COLO668 (cell line): ENCODE measurements around the gene IL6ST.
"Not testable (repeated sequence)": the region's sequence is repeated elsewhere in the genome, so short reads cannot be mapped to it uniquely, and the experiment has no call there.

Source experiments
- DNase-seq: peaks from one replicate; lab custom pipeline; 2025; ENCODE audit not compliant: unreplicated experiment; lab: John Stamatoyannopoulos, UW

The IL6ST gene

GRCh38 chr5:55969956-55970355, 24.8 kb downstream of the IL6ST start:
- no peak for DNase-seq

GRCh38 chr5:55966284-55966683, 28.5 kb downstream of the IL6ST start:
- no peak for DNase-seq

GRCh38 chr5:55965525-55965924, 29.2 kb downstream of the IL6ST start:
- no peak for DNase-seq

DNA sequence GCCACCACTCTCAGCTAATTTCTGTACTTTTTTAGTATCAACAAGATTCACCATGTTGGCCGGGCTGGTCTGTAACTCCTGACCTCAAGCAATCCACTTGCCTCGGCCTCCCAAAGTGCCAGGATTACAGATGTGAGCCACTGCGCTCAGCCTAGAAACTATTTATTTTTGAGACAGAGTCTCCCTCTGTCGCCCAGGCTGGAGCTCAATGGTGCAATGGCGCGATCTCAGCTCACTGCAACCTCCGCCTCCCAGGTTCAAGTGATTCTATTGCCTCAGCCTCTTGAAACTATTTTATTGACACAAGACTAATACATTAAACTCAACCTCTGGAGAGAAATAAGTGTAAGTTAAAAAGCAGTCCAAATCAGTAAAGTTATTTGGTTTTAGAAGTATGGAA, 34.0 kb downstream of the IL6ST start:
- no peak for DNase-seq

- no peak for DNase-seq
Observed at GRCh38 chr5:55959208-55959607, 35.6 kb downstream of the IL6ST start.

DNA sequence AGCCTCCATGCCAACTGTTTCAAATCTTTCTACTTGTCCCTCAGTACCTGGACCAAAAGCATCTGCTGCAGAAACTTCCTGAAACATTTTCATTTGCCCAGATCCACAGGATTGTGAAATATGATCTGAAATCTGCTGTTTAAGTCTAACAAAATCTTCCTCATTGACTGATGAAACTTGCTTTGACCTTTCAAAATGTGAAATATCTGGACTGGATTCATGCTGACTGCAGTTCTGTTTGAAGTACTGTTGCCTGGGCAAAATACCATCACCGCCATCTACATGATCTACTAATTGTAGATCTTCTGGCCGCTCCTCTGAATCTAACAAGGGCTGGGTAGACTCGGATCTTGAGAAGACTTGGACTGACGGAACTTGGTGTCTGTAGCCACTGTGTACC, 53.6 kb downstream of the IL6ST start:
- not testable (repeated sequence) for DNase-seq

DNA sequence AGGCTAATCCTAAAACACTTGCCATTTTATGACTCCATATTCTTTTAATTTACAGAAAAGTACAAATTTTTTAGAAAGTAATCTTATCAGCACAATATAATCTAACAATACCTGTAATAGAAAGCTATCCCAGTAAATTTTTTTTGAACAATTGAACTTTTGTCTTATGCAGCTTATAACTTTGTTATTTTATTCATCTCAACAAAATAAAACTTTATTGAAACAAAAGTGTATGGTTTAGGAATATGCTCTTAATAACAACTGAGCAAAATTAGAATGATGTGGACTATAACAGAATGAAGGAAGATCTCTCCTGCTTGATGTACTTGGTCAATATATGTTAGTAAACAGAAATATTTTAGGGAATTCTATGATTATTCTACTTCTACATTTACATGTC, 57.2 kb downstream of the IL6ST start:
- DNase-seq, result not testable (repeated sequence)

GRCh38 chr5:55936100-55936693, 58.6 kb downstream of the IL6ST start:
- peak; percentile 69 for DNase-seq

DNA sequence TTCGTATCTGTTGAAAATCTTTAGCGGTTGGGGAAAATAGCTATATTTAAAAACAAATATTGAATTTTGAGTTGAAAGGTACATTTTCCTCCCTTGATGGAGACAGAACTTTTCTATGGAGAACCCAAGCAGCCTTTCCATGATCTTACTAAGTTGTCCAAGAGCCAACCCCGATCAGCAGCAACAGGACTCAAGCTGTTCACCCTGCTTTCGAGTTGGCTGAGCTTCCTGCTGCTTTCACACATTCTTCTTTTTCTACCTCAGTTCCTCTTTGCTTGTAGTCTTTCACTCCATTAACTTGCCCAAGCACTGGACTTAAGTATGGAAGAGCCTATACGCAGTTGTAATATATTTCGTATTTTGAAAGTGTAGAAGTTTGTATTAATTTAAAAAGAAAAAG, 59.4 kb downstream of the IL6ST start:
- no peak for DNase-seq

GRCh38 chr5:55934720-55935119, 60.0 kb downstream of the IL6ST start:
- no peak for DNase-seq

GRCh38 chr5:55934115-55934613, 60.6 kb downstream of the IL6ST start:
- DNase-seq, result peak; percentile 29

DNA sequence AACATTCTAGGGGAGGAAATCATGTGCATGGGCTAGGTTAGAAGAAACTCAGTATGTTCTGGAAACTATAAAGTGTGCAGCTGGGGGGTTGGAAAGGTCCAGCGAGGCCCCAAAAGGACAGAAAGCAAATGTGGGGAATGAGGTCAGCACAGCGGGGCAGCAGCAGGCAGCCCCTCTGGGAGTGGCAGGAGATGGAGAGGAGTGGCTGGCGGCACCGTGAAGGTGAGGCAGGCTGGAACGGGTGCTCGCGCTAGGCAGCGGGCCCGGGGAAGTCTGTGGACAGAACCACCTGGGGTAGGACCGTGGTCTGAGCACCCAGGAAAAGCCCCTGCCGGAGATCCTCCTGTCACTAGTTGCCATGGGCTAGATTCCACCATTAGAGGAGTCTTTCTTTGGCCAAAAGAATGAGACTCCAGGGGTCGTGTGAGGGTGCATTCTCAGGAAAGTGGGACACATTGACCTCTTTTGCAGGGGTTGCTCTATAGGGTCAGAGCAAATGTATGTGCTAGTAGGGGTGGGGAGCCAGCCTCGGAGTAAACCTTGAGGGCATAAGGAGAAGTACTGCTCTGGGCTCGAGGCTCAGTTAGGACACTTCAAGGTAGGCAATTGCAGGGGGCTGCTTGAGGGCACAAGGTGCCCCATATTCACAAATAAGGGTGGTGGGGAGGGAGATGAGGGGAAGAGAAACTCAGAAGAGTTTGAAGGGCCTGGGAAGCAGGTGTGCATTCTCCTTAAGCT, 61.2 kb downstream of the IL6ST start:
- DNase-seq, result no peak

- DNase-seq, result no peak
Observed at GRCh38 chr5:55932700-55933099, 62.1 kb downstream of the IL6ST start.

GRCh38 chr5:55929020-55929799, 65.6 kb downstream of the IL6ST start:
- DNase-seq, result no peak

DNA sequence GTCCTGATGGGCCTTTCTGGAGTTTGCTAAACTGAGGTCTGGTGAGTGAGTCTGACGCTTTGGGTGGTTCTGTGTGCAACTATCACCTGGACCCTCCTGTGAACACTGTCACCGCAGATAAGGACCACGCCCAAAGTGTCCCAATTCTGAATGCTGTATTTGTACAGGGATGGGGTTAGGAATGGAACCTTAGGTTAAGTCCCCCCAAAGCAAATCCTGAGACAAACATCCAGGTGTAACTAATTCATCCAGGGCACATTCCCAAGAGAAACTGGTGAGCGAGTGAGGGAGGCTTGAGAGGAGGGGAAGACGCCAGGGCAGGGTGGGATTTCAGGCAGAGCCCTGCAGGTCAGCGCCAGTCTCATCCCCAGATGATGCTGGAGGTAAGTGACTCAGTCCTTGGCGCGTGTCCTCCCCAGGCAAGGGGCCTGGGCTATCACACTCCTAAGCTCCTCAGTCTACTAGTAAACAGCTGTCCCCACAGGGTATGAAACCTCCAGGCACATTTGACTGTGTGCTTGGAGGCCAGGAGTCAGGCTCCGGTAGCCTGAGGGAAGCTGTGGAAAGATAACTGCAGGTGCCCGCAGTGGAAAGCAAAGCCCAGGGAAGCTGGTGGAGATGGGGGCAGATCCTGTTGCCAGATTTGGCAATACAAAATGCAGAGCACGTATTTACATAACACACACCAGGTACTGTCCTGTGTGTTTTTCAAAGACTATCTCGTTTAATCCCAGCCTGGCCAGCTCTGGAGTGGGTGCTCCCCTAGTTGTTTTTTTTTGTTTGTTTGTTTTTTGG, 66.7 kb downstream of the IL6ST start:
- no peak for DNase-seq

DNA sequence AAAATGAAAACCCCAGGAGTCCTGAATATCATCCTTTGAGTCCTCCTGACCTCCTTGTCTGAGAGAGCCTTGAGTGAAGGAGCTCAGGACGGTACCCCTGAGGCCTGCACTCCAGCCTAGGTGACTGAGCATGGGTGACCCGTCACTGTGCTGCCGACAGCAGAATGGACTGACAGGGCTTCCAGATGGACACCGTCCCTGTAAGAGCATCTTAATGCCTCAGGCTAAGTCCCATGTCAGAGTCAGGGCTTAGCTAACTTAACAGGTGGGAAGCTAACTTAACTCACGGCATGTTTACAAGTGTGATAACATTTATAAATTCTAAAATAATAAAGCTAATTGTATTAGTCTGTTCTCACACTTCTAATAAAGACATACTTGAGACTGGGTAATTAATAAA, 68.3 kb downstream of the IL6ST start:
- no peak for DNase-seq

DNA sequence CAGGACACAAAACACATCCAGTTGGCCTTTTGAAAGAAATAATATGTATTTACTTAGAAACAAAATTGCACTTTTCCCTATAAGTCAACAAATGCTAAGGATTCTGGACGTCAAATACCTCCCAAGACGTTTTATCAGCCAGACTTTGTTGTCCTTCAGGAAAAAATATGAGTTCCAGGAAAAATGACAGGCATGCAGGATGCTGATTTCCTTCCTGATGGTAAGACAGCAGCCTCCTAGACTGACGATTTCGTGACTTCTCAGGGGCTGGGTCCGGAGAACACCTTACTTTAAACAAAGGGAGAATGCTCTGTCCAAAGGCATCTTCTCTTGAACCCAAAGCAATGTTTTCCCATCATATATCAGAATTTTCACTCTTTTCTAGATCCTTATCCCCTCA, 69.1 kb downstream of the IL6ST start:
- DNase-seq, result no peak

DNA sequence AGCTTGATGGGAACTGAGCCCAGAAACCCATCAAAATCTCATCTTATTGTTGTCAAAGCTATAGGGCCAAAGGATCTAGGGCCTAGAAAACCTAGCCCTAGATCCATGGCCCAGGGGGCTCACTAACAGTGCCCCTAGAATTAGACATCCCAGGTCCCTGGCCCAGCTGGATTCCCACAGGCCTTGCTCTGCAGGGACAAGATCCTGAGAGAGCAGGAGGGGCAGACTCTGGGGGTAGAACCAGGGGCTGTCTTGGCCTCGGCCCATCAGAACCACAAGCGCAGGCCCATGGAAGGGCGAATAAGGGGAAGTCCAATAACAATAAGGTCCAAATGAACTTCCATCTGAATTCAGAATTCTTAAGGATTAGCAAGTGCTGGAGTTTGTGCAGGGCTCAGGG, 69.6 kb downstream of the IL6ST start:
- no peak for DNase-seq

DNA sequence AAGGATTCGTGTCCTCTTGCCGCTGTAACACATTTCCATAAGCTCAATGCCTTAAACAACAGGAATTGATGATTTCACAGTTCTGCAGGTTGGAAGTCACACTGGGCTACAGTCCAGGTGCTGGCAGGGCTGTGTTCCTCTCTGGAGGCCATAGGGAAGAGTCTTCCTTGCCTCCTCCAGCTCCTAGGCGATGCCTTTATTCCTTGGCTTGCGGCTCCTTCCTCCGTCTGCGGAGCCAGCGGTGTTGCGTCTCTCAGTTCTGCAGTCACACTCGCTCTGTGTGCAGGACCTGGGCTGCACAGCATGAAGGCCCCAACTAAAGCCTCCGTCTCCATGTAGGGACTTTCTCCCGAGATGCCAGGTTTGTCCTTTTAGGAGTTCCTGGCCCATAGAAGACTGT, 70.0 kb downstream of the IL6ST start:
- DNase-seq, result no peak

- DNase-seq, result no peak
Observed at GRCh38 chr5:55923865-55924500, 70.8 kb downstream of the IL6ST start.
